ENCODE results near the gene SLC26A2. TPM values are rescaled to one million over a fixed set of nuclear protein-coding genes. Genes with fewer than 3 reads are reported as not detected.

The SLC26A2 gene
- total RNA-seq, 2 experiments from 2014 or later: 2.1 to 2.8 TPM

GRCh38 chr5:149956685-149957084 lies 3.9 kb upstream of the SLC26A2 start:
- Histone ChIP-seq H3K4me1 (ENCODE audit: insufficient read depth, low read length, poor library complexity, severe bottlenecking) (peaks cover 9% of the 10 kb centered on the region), H3K79me2 (ENCODE audit: insufficient read depth, low read depth, low read length) (no peaks in the 10 kb centered on the region), H3K9me2 (ENCODE audit: insufficient read depth, low read length) (no peaks in the 10 kb centered on the region), H3K4me2 (ENCODE audit: low read length) (no peak overlapping the region), H2AFZ (ENCODE audit: low read length) (no peak overlapping the region), H4K20me1 (ENCODE audit: insufficient read depth, low read length) (no peaks in the 10 kb centered on the region), H3K4me3 (ENCODE audit: low read depth, low read length, poor library complexity, severe bottlenecking) (no peak overlapping the region), H3K36me3 (ENCODE audit: insufficient read depth, low read length) (no peaks in the 10 kb centered on the region), H3K27ac (ENCODE audit: low read depth, low read length, poor library complexity, severe bottlenecking) (no peak overlapping the region), H3K9me3 (ENCODE audit: low read length) (no peaks in the 10 kb centered on the region)
- CTCF ChIA-PET (ENCODE audit: unreplicated experiment): interaction anchor here (0.6 kb wide), 1 partner anchor 366 kb away, joined by 3 read pairs; no protein-coding TSS in a partner anchor
- no TSS peak for BruUV-seq (replicated peaks)
- intact Hi-C loops (cut with micrococcal nuclease; ENCODE audit: unreplicated experiment): no loop called here
- no peak for DNase-seq (ENCODE audit: low spot score)
- no peak for TF ChIP-seq EZH2phosphoT487 (IDR thresholded peaks at IDR 0.05; ENCODE audit: borderline replicate concordance, low read depth, low read length)
- no peak for TF ChIP-seq CTCF (conservative IDR thresholded peaks at IDR 0.05; ENCODE audit: low read length)
- POLR2A ChIA-PET: no interaction called here

- intact Hi-C loops (cut with micrococcal nuclease; ENCODE audit: unreplicated experiment): no loop called here
- H4K20me1 ChIP-seq (ENCODE audit: insufficient read depth, low read length): no peaks in the 10 kb centered on the region
- ChIA-PET POLR2A (interaction anchor here (0.5 to 1.1 kb wide), 5 partner anchors 11 to 47 kb away, joined by 3 read pairs; partner anchors contain the start of genes HMGXB3 and TIGD6), CTCF (ENCODE audit: unreplicated experiment) (no interaction called here)
- H3K79me2 ChIP-seq (ENCODE audit: insufficient read depth, low read depth, low read length): no peaks in the 10 kb centered on the region
- TF ChIP-seq EZH2phosphoT487 (IDR thresholded peaks at IDR 0.05; ENCODE audit: borderline replicate concordance, low read depth, low read length) (no peak), CTCF (conservative IDR thresholded peaks at IDR 0.05; ENCODE audit: low read length) (no peak)
- no peaks in the 10 kb centered on the region for H3K9me2 ChIP-seq (ENCODE audit: insufficient read depth, low read length)
- H3K36me3 ChIP-seq (ENCODE audit: insufficient read depth, low read length): no peaks in the 10 kb centered on the region
- H2AFZ ChIP-seq (ENCODE audit: low read length): no peak overlapping the region
- H3K4me1 ChIP-seq (ENCODE audit: insufficient read depth, low read length, poor library complexity, severe bottlenecking): peaks cover 9% of the 10 kb centered on the region
- H3K27ac ChIP-seq (ENCODE audit: low read depth, low read length, poor library complexity, severe bottlenecking): no peak overlapping the region
- no TSS peak for BruUV-seq (replicated peaks)
- H3K9me3 ChIP-seq (ENCODE audit: low read length): no peaks in the 10 kb centered on the region
- H3K4me2 ChIP-seq (ENCODE audit: low read length): no peak overlapping the region
- DNase-seq (ENCODE audit: low spot score): no peak
- H3K4me3 ChIP-seq (ENCODE audit: low read depth, low read length, poor library complexity, severe bottlenecking): no peak overlapping the region
Measured at GRCh38 chr5:149957855-149958254, 2.7 kb upstream of the SLC26A2 start.

GRCh38 chr5:149959406-149960236 lies 937 bp upstream of the SLC26A2 start:
- Histone ChIP-seq H3K9me2 (ENCODE audit: insufficient read depth, low read length) (no peaks in the 10 kb centered on the region), H3K36me3 (ENCODE audit: insufficient read depth, low read length) (no peaks in the 10 kb centered on the region), H4K20me1 (ENCODE audit: insufficient read depth, low read length) (no peaks in the 10 kb centered on the region), H3K9me3 (ENCODE audit: low read length) (no peaks in the 10 kb centered on the region), H3K4me2 (ENCODE audit: low read length) (peak overlapping the region; percentile 87), H3K79me2 (ENCODE audit: insufficient read depth, low read depth, low read length) (no peaks in the 10 kb centered on the region), H3K4me1 (ENCODE audit: insufficient read depth, low read length, poor library complexity, severe bottlenecking) (peaks cover 9% of the 10 kb centered on the region), H2AFZ (ENCODE audit: low read length) (peak overlapping the region; percentile 92; the same call in 1 of the 2 replicates), H3K4me3 (ENCODE audit: low read depth, low read length, poor library complexity, severe bottlenecking) (peak overlapping the region; percentile 72), H3K27ac (ENCODE audit: low read depth, low read length, poor library complexity, severe bottlenecking) (no peak overlapping the region)
- intact Hi-C loops (cut with micrococcal nuclease; ENCODE audit: unreplicated experiment): loop anchor here (2.0 to 10.0 kb wide), 3 partner anchors 41 to 125 kb away; partner anchors contain the start of genes HMGXB3 and TIGD6
- ChIA-PET CTCF (ENCODE audit: unreplicated experiment) (interaction anchor here (0.6 to 1.2 kb wide), 5 partner anchors 21 to 301 kb away, joined by 3 to 5 read pairs (median 3); no protein-coding TSS in a partner anchor), POLR2A (interaction anchor here (0.5 to 1.7 kb wide), 6 partner anchors 10 to 130 kb away, joined by 3 to 4 read pairs (median 3); no protein-coding TSS in a partner anchor)
- DNase-seq (ENCODE audit: low spot score): peak; percentile 49
- BruUV-seq (replicated peaks): no TSS peak
- peak; percentile 91 for TF ChIP-seq CTCF (conservative IDR thresholded peaks at IDR 0.05; ENCODE audit: low read length)
- TF ChIP-seq EZH2phosphoT487 (IDR thresholded peaks at IDR 0.05; ENCODE audit: borderline replicate concordance, low read depth, low read length): no peak
